Amniotic stem cell (primary cell): ENCODE measurements around the gene ESRRA.

Experiments
- DNase-seq: peaks from one replicate; lab custom pipeline; 2025; lab: John Stamatoyannopoulos, UW

The ESRRA gene

GRCh38 chr11:64352099-64352994 lies 47.0 kb downstream of the ESRRA start:
- no peak for DNase-seq

- no peak for DNase-seq
These were observed 47.8 kb downstream of the ESRRA start for GRCh38 chr11:64352995-64353714.

- DNase-seq: no peak
These were observed 48.6 kb downstream of the ESRRA start for GRCh38 chr11:64353715-64354506.

GRCh38 chr11:64355078-64355940 lies 50.0 kb downstream of the ESRRA start:
- peak; percentile 64 for DNase-seq

- no peak for DNase-seq
These were observed 51.4 kb downstream of the ESRRA start for GRCh38 chr11:64356498-64357411.

- no peak for DNase-seq
These were observed 52.1 kb downstream of the ESRRA start for GRCh38 chr11:64357446-64357845.

- no peak for DNase-seq
These were observed 52.7 kb downstream of the ESRRA start for GRCh38 chr11:64357904-64358535.

DNA sequence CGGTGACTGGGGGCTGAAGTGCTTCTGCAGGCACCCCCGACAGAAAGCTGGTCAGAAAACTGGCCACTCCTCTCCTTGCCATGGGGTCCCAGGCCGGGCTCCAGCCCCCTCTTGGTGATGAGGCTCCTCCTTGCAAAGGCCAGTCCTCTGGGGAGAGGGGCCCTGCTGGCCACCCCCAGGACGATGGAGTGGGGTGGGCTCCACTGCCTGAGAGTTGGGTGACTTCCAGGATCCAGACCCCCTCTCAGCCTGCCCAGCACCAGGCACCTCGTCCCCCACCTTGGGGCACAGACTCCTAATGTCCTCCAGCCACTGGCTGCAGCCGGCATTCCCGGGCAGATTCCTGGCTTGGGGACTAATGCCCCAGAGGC lies 53.2 kb downstream of the ESRRA start:
- DNase-seq: no peak

- DNase-seq: peak; percentile 67
These were observed 53.8 kb downstream of the ESRRA start, which contains the start of gene RPS6KA4 for GRCh38 chr11:64358907-64359711. Gene RPS6KA4, plus strand, starts transcription at chr11:64359162. Its CDS starts 74 bp downstream, at chr11:64359236.

DNA sequence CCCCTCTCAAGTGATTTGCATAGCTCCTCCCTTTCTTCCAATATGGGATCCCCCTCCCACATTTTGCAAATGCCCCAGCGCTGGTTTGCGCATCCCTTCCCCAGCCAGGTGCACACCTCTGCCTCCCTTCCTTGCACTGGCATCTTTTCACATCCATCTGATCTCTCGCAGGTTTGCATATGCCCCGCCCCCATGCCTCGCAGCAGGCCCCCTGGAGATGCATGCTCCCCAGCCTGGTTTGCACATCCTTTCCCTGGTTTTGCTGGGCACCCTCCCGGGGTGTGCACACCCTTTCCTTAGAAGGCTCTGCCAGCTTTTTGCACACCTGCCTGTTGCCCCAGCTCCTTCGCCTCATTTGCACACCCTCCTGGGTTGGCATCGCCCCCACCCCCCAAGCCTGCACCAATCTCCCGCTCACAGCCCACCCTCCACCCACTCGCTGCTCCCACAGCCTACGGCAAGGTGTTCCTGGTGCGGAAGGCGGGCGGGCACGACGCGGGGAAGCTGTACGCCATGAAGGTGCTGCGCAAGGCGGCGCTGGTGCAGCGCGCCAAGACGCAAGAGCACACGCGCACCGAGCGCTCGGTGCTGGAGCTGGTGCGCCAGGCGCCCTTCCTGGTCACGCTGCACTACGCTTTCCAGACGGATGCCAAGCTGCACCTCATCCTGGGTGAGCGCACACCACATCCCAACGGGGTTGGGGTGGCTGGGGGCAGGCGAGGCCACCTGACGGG lies 54.6 kb downstream of the ESRRA start:
- no peak for DNase-seq

GRCh38 chr11:64360448-64360921 lies 55.2 kb downstream of the ESRRA start:
- no peak for DNase-seq

DNA sequence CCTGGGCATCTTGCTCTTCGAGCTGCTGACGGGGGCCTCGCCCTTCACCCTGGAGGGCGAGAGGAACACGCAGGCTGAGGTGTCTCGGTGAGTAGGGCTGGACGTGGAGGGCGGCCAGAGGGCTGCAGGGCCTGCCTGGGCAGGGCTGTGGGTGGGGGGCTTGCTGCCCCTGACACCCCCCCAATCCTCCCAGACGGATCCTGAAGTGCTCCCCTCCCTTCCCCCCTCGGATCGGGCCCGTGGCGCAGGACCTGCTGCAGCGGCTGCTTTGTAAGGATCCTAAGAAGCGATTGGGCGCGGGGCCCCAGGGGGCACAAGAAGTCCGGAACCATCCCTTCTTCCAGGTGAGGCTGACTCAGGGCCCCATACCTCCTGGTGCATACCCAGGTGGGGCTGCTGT lies 56.3 kb downstream of the ESRRA start:
- no peak for DNase-seq

- DNase-seq: no peak
These were observed 57.0 kb downstream of the ESRRA start for GRCh38 chr11:64362339-64362738.

GRCh38 chr11:64364435-64364834 lies 59.1 kb downstream of the ESRRA start:
- DNase-seq: no peak

DNA sequence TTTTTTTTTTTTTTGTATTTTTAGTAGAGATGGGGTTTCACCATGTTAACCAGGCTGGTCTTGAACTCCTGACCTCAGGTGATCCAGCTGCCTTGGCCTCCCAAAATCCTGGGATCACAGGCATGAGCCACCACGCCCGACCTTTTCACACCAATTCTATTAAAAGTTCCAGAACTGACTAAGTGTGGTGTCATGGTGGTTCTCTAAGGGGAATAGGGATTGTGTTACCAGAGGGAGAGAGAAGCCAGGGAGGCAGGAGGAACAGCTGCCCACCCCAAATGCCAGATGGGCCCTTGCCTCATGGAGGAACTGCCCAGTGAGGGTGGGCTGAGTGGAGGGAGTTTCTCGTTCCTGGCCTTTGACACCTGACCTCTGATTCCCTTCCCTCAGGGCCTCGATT lies 59.6 kb downstream of the ESRRA start:
- no peak for DNase-seq
